Neuron (in vitro differentiated cells): ENCODE measurements around the gene PCDHGC5.

Experiments
- H2AFZ ChIP-seq: one replicate; pipeline ENCODE4 v1.6.1; 2013; ENCODE audit warnings: low read depth, mild to moderate bottlenecking, inconsistent platforms, low read length, moderate library complexity
- H3K27me3 ChIP-seq: one replicate; pipeline ENCODE4 v1.6.1; 2013; ENCODE audit warnings: low read length; ENCODE audit not compliant: insufficient read depth
- H3K36me3 ChIP-seq: one replicate; pipeline ENCODE4 v1.6.1; 2013; ENCODE audit warnings: low read length; ENCODE audit not compliant: insufficient read depth
- H3K4me1 ChIP-seq: one replicate; pipeline ENCODE4 v1.6.1; 2013; ENCODE audit warnings: low read length; ENCODE audit not compliant: insufficient read depth
- H3K4me3 ChIP-seq: 2 replicates; pipeline ENCODE4 v1.5.1; 2013; ENCODE audit warnings: mild to moderate bottlenecking, low read length, moderate library complexity
- H3K9me3 ChIP-seq: one replicate; pipeline ENCODE4 v1.6.1; 2013; ENCODE audit warnings: low read length

The PCDHGC5 gene

DNA sequence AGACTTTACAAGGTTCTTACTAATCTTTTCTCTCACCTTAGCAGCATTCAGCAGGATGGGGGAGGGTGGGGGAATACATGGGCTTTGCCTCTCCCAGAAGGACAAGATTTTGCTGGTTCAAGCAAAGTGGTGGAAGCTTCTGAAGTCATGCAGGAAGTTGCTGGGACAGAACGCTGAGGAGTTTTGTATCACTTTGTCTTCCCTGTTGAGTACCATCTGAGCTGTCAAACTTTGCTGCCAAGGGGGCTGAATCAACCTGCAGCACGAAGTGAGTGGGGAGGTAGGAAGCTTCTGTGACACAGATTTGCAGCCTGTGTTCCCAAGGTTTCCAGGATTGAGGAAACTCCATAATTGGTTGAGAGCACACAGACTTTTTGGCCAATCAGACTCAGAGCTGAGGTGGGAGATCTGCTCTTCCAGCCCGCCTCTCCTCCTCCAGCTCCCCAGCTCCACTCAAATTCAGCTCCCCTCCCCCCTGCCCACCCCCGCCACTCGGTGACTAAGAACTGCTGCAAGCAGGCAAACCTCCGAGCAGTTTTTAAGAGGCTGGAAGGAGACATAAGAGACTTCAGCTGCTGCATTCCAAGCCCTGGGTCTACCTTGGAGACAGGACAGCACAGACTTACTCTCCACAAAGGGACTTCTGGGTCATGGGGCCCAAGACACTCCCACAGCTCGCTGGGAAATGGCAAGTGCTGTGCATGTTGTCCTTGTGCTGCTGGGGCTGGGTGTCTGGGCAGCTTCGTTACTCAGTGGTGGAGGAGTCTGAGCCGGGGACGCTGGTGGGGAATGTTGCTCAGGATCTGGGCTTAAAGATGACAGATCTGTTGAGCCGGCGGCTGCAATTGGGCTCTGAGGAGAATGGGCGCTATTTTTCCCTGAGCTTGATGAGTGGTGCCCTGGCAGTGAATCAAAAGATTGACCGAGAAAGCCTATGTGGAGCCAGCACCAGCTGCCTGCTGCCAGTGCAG lies at the start of gene PCDHGC5:
Gene PCDHGC5 (plus strand): TSS at position 491 of the 971 bp plus-strand sequence. CDS start 160 bp downstream, at position 651.
- Histone ChIP-seq H3K36me3 (peaks cover 32% of the 10 kb centered on the region), H3K27me3 (no peaks in the 10 kb centered on the region), H3K4me1 (peaks cover under 1% of the 10 kb centered on the region), H2AFZ (no peak within 1 kb of the TSS), H3K9me3 (peaks cover 56% of the 10 kb centered on the region), H3K4me3 (no peak within 1 kb of the TSS)

- Histone ChIP-seq H3K4me1 (no peaks in the 10 kb centered on the region), H2AFZ (no peak overlapping the region), H3K4me3 (no peak overlapping the region), H3K9me3 (peaks cover 25% of the 10 kb centered on the region), H3K27me3 (no peaks in the 10 kb centered on the region), H3K36me3 (no peaks in the 10 kb centered on the region)
Observed at GRCh38 chr5:141439411-141440141, 49.3 kb upstream of the PCDHGC5 start.

DNA sequence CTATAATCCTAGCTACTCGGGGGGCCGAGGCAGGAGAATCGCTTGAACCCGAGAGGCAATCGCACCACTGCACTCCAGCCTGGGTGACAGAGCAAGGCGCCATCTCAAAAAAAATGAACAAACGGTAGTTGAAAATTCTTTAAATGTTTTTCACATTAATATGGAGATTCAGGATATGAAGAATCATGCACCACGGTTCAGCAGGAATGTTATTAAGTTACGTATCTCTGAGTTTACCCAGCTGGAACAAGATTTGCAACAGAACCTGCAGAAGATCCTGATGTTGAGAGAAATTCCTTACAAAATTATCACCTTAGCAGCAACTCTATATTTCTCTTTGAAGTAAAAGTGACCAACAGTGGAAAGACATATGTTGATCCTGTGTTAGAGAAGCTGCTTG lies 48.5 kb upstream of the PCDHGC5 start:
- H3K27me3 ChIP-seq = no peaks in the 10 kb centered on the region
- no peak overlapping the region for H3K4me3 ChIP-seq
- H3K36me3 ChIP-seq = no peaks in the 10 kb centered on the region
- H3K4me1 ChIP-seq = no peaks in the 10 kb centered on the region
- H3K9me3 ChIP-seq = peaks cover 25% of the 10 kb centered on the region
- no peak overlapping the region for H2AFZ ChIP-seq

- H3K4me3 ChIP-seq = no peak overlapping the region
- H3K9me3 ChIP-seq = peaks cover 23% of the 10 kb centered on the region
- no peak overlapping the region for H2AFZ ChIP-seq
- no peaks in the 10 kb centered on the region for H3K27me3 ChIP-seq
- H3K4me1 ChIP-seq = no peaks in the 10 kb centered on the region
- no peaks in the 10 kb centered on the region for H3K36me3 ChIP-seq
Observed at GRCh38 chr5:141441571-141442170, 47.2 kb upstream of the PCDHGC5 start.

DNA sequence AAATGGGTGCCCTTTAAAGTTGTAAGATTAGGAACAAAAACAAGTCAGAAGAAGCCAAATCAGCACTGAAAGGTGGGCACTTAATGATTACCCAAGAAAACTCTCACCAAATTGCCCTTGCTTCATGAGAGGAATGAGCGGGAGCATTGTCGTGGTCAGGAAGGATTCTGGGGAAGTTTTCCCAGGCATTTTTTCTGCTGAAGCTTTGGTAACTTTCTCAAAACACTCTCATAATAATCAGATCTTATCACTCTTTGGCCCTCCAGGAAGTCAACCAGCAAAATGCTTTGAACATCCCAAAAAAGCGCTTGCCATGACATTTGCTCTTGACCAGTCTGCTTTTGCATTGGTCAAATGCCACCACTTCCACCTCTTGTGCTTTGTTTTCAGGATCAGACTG lies 23.5 kb upstream of the PCDHGC5 start:
- Histone ChIP-seq H3K27me3 (no peaks in the 10 kb centered on the region), H3K9me3 (peaks cover 6% of the 10 kb centered on the region), H2AFZ (no peak overlapping the region), H3K4me1 (no peaks in the 10 kb centered on the region), H3K4me3 (no peak overlapping the region), H3K36me3 (peaks cover 3% of the 10 kb centered on the region)

- peak within 1 kb of the TSS; percentile 45 for H3K4me3 ChIP-seq
- H3K36me3 ChIP-seq = peaks cover 6% of the 10 kb centered on the region
Observed at GRCh38 chr5:141475625-141476131, 13.2 kb upstream of the PCDHGC5 start, which contains the start of gene PCDHGC3. TSS of gene PCDHGC3 (plus strand) at chr5:141475966. CDS start at chr5:141476117, 151 bp downstream.

GRCh38 chr5:141476132-141476911 lies 12.6 kb upstream of the PCDHGC5 start:
- Histone ChIP-seq H3K4me1 (peaks cover 9% of the 10 kb centered on the region), H3K4me3 (peak overlapping the region; percentile 45), H2AFZ (no peak overlapping the region), H3K27me3 (no peaks in the 10 kb centered on the region), H3K36me3 (peaks cover 6% of the 10 kb centered on the region), H3K9me3 (peaks cover 29% of the 10 kb centered on the region)

More at GRCh38 chr5:141475625-141476131, 13.2 kb upstream of the PCDHGC5 start, which contains the start of gene PCDHGC3:
- Histone ChIP-seq H3K4me1 (peaks cover 9% of the 10 kb centered on the region), H2AFZ (no peak within 1 kb of the TSS), H3K9me3 (peaks cover 29% of the 10 kb centered on the region), H3K27me3 (no peaks in the 10 kb centered on the region)

- H3K9me3 ChIP-seq = peaks cover 29% of the 10 kb centered on the region
- no peak overlapping the region for H3K4me3 ChIP-seq
Observed at GRCh38 chr5:141477044-141477575, 11.8 kb upstream of the PCDHGC5 start.

DNA sequence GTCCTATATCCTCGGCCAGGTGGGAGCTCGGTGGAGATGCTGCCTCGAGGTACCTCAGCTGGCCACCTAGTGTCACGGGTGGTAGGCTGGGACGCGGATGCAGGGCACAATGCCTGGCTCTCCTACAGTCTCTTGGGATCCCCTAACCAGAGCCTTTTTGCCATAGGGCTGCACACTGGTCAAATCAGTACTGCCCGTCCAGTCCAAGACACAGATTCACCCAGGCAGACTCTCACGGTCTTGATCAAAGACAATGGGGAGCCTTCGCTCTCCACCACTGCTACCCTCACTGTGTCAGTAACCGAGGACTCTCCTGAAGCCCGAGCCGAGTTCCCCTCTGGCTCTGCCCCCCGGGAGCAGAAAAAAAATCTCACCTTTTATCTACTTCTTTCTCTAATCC lies 11.1 kb upstream of the PCDHGC5 start:
- peaks cover 9% of the 10 kb centered on the region for H3K4me1 ChIP-seq
- H2AFZ ChIP-seq = no peak overlapping the region
- H3K36me3 ChIP-seq = peaks cover 6% of the 10 kb centered on the region
- H3K27me3 ChIP-seq = no peaks in the 10 kb centered on the region
- H3K9me3 ChIP-seq = peaks cover 29% of the 10 kb centered on the region
- no peak overlapping the region for H3K4me3 ChIP-seq

More at GRCh38 chr5:141477044-141477575, 11.8 kb upstream of the PCDHGC5 start:
- peaks cover 9% of the 10 kb centered on the region for H3K4me1 ChIP-seq
- H3K36me3 ChIP-seq = peaks cover 6% of the 10 kb centered on the region
- H2AFZ ChIP-seq = no peak overlapping the region
- no peaks in the 10 kb centered on the region for H3K27me3 ChIP-seq

DNA sequence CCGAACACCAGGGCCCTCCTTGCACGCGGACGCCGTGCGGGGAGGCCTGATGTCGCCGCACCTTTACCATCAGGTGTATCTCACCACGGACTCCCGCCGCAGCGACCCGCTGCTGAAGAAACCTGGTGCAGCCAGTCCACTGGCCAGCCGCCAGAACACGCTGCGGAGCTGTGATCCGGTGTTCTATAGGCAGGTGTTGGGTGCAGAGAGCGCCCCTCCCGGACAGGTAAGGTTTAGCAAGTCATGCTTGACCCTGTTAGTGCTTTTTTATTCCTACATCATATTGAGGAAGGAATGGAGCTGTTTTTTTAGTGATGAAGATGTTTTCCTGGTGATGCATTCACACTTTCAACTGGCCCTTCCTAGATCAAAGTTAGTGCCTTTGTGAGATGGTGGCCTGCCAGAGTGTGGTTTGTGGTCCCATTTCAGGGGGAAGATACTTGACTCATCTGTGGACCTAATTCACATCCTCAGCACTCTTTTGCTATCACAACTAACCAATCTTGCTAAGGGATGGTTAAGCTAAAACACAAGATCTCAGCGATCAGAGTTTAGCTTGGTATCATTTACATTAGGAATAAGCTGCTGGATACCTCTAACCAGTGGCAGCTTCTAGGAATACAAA lies 10.4 kb upstream of the PCDHGC5 start:
- Histone ChIP-seq H3K27me3 (no peaks in the 10 kb centered on the region), H3K4me3 (no peak overlapping the region), H3K36me3 (peaks cover 6% of the 10 kb centered on the region), H2AFZ (no peak overlapping the region), H3K4me1 (peaks cover 9% of the 10 kb centered on the region), H3K9me3 (peaks cover 30% of the 10 kb centered on the region)

DNA sequence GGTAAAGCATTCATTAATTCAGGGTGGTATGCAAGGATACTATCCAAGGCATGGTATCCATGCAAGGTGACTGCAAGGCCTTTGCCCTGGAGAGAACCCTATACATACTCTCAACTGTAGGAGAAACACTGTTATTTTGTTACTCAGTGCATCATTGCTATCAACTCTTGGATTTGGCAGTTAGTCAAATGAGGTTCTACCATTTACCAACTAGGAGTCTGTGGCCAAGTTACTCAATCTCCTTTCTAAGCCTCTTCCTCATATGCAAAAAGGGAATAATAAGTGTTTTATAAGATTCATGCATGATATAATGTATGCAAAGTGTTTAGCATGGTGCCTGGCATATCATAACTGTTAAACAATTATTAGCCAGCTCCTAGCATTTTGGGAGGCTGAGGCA lies 9.1 kb upstream of the PCDHGC5 start:
- Histone ChIP-seq H3K4me3 (no peak overlapping the region), H3K4me1 (no peaks in the 10 kb centered on the region), H3K9me3 (peaks cover 32% of the 10 kb centered on the region), H2AFZ (no peak overlapping the region), H3K36me3 (peaks cover 6% of the 10 kb centered on the region), H3K27me3 (no peaks in the 10 kb centered on the region)
